Skeletal muscle satellite cell (primary cell): Measurements from ENCODE around the gene HP1BP3. TPM values are rescaled to one million over a fixed set of nuclear protein-coding genes. Genes with fewer than 3 reads are reported as not detected.
A peak's percentile ranks its signal among the peaks of the same experiment; 100 is the strongest.

ENCODE experiments used
- H3K27me3 ChIP-seq: 2 replicates; pipeline ENCODE4 v1.7.0; 2013; ENCODE audit warnings: low read length; ENCODE audit not compliant: control insufficient read depth, insufficient read depth
- H3K36me3 ChIP-seq: 2 replicates; pipeline ENCODE4 v1.7.0; 2013; ENCODE audit warnings: mild to moderate bottlenecking, control low read depth, low read length; ENCODE audit not compliant: insufficient read depth
- H3K4me1 ChIP-seq: 2 replicates; pipeline ENCODE4 v1.7.0; 2013; ENCODE audit warnings: low read length; ENCODE audit not compliant: control insufficient read depth, insufficient read depth
- H3K4me2 ChIP-seq: 2 replicates; pipeline ENCODE4 v1.7.0; 2013; ENCODE audit warnings: mild to moderate bottlenecking, low read length
- H3K4me3 ChIP-seq: 2 replicates; pipeline ENCODE4 v1.7.0; 2013; ENCODE audit warnings: low read length
- H3K9ac ChIP-seq: 2 replicates; pipeline ENCODE4 v1.7.0; 2013; ENCODE audit warnings: mild to moderate bottlenecking, low read depth, low read length, moderate library complexity
- H3K9me3 ChIP-seq: replicated peaks from 2 replicates; pipeline ENCODE4 v1.7.0; 2013; ENCODE audit warnings: mild to moderate bottlenecking, control low read depth, low read length
- total RNA-seq: library from RNA; depleted of rRNA; stranded (reverse); fragments of >200 nt; gene quantifications from 2 replicates; pipeline ENCODE4 v1.2.3, GENCODE V29; 2012; rRNA removed

The HP1BP3 gene
- total RNA-seq = 125 and 137 TPM in 2 replicates

- Histone ChIP-seq H3K4me1 (peaks cover 17% of the 10 kb centered on the region), H3K9me3 (no peaks in the 10 kb centered on the region), H3K4me3 (peak within 1 kb of the TSS; percentile 91)
These were observed at the start of gene HP1BP3 for GRCh38 chr1:20787029-20787839. Gene HP1BP3 (minus strand): TSS chr1:20787307. CDS start chr1:20780440, 6,867 bp downstream.

GRCh38 chr1:20836230-20836629 is 49.1 kb upstream of the HP1BP3 start:
- Histone ChIP-seq H3K4me2 (no peak overlapping the region), H3K36me3 (peaks cover 16% of the 10 kb centered on the region), H3K9ac (no peak overlapping the region), H3K27me3 (no peaks in the 10 kb centered on the region), H3K9me3 (no peaks in the 10 kb centered on the region), H3K4me1 (no peaks in the 10 kb centered on the region), H3K4me3 (no peak overlapping the region)

More at GRCh38 chr1:20787029-20787839, at the start of gene HP1BP3:
- H3K27me3 ChIP-seq = no peaks in the 10 kb centered on the region
- no peaks in the 10 kb centered on the region for H3K36me3 ChIP-seq
- peak within 1 kb of the TSS; percentile 97 for H3K9ac ChIP-seq
- H3K4me2 ChIP-seq = peak within 1 kb of the TSS; percentile 97

- Histone ChIP-seq H3K4me2 (no peak overlapping the region), H3K27me3 (no peaks in the 10 kb centered on the region), H3K9me3 (no peaks in the 10 kb centered on the region), H3K9ac (no peak overlapping the region), H3K4me3 (no peak overlapping the region), H3K36me3 (peaks cover 5% of the 10 kb centered on the region), H3K4me1 (peaks cover 11% of the 10 kb centered on the region)
These were observed 47.7 kb upstream of the HP1BP3 start for GRCh38 chr1:20834780-20835179.

DNA sequence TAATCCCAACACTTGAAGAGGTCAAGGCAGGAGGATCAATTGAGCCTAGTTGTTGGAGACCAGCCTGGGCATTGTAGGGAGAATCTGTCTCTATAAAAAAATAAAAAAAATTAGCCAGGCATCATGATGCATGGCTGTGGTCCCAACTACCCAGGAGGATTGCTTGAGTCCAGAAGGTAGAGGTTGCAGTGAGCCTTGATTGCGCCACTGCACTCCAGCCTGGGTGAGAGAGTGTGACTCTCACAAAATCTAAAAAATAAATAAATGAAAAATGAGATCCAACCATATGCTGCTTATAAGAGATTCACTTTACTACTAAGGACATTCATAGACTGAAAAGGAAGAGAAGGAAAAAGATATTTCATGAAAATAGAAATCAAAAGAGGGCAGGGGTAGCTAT is 47.1 kb upstream of the HP1BP3 start:
- Histone ChIP-seq H3K4me3 (no peak overlapping the region), H3K4me1 (peaks cover 17% of the 10 kb centered on the region), H3K27me3 (no peaks in the 10 kb centered on the region), H3K36me3 (no peaks in the 10 kb centered on the region), H3K4me2 (no peak overlapping the region), H3K9me3 (no peaks in the 10 kb centered on the region), H3K9ac (no peak overlapping the region)

- H3K27me3 ChIP-seq = no peaks in the 10 kb centered on the region
- H3K9ac ChIP-seq = no peak overlapping the region
- H3K4me1 ChIP-seq = peaks cover 19% of the 10 kb centered on the region
- H3K4me3 ChIP-seq = no peak overlapping the region
- no peak overlapping the region for H3K4me2 ChIP-seq
- H3K9me3 ChIP-seq = no peaks in the 10 kb centered on the region
- peaks cover 18% of the 10 kb centered on the region for H3K36me3 ChIP-seq
These were observed 43.3 kb upstream of the HP1BP3 start for GRCh38 chr1:20830378-20830777.

- H3K9ac ChIP-seq = no peak overlapping the region
These were observed 42.8 kb upstream of the HP1BP3 start for GRCh38 chr1:20829946-20830345.

GRCh38 chr1:20829531-20829930 is 42.4 kb upstream of the HP1BP3 start:
- H3K9me3 ChIP-seq = no peaks in the 10 kb centered on the region
- H3K36me3 ChIP-seq = peaks cover 20% of the 10 kb centered on the region
- H3K9ac ChIP-seq = no peak overlapping the region
- no peaks in the 10 kb centered on the region for H3K27me3 ChIP-seq
- H3K4me1 ChIP-seq = peaks cover 19% of the 10 kb centered on the region
- no peak overlapping the region for H3K4me2 ChIP-seq
- no peak overlapping the region for H3K4me3 ChIP-seq

More at GRCh38 chr1:20829946-20830345, 42.8 kb upstream of the HP1BP3 start:
- Histone ChIP-seq H3K36me3 (peaks cover 18% of the 10 kb centered on the region), H3K4me3 (no peak overlapping the region), H3K4me1 (peaks cover 19% of the 10 kb centered on the region), H3K9me3 (no peaks in the 10 kb centered on the region), H3K4me2 (no peak overlapping the region), H3K27me3 (no peaks in the 10 kb centered on the region)

DNA sequence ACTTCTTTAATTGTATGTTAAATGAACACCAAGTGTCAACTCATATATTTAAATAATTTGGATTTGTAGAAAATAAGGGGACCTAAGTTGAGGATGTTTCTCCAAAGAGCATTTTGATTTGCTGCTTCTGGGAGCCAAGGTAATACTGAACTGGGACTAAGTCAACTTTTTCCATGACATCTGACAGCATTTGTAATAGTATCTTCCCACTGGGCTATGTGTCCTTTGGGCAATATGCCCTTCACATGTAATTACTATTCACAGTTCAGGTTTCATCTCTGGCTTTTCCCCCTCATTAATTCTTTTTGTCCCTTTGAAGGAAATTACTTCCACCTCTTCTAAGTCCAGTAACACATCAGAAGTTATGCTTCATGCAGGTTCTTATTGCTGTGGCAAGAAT is 36.7 kb upstream of the HP1BP3 start:
- H3K36me3 ChIP-seq = peaks cover 36% of the 10 kb centered on the region
- H3K27me3 ChIP-seq = no peaks in the 10 kb centered on the region
- H3K4me1 ChIP-seq = no peaks in the 10 kb centered on the region
- no peak overlapping the region for H3K4me2 ChIP-seq
- no peak overlapping the region for H3K4me3 ChIP-seq
- no peaks in the 10 kb centered on the region for H3K9me3 ChIP-seq
- no peak overlapping the region for H3K9ac ChIP-seq

- H3K36me3 ChIP-seq = peaks cover 26% of the 10 kb centered on the region
- H3K9me3 ChIP-seq = no peaks in the 10 kb centered on the region
- H3K9ac ChIP-seq = no peak overlapping the region
- H3K4me2 ChIP-seq = no peak overlapping the region
- H3K27me3 ChIP-seq = no peaks in the 10 kb centered on the region
- no peak overlapping the region for H3K4me3 ChIP-seq
- no peaks in the 10 kb centered on the region for H3K4me1 ChIP-seq
These were observed 34.4 kb upstream of the HP1BP3 start for GRCh38 chr1:20821466-20821865.

GRCh38 chr1:20819818-20820217 is 32.7 kb upstream of the HP1BP3 start:
- H3K4me2 ChIP-seq = no peak overlapping the region
- H3K27me3 ChIP-seq = no peaks in the 10 kb centered on the region
- H3K9me3 ChIP-seq = no peaks in the 10 kb centered on the region
- no peaks in the 10 kb centered on the region for H3K4me1 ChIP-seq
- no peak overlapping the region for H3K9ac ChIP-seq
- peaks cover 26% of the 10 kb centered on the region for H3K36me3 ChIP-seq
- no peak overlapping the region for H3K4me3 ChIP-seq

GRCh38 chr1:20814534-20814871 is 27.4 kb upstream of the HP1BP3 start:
- Histone ChIP-seq H3K4me1 (peaks cover 5% of the 10 kb centered on the region), H3K36me3 (peaks cover 18% of the 10 kb centered on the region), H3K4me3 (no peak overlapping the region), H3K9me3 (no peaks in the 10 kb centered on the region), H3K27me3 (no peaks in the 10 kb centered on the region), H3K9ac (no peak overlapping the region), H3K4me2 (no peak overlapping the region)

- peaks cover 23% of the 10 kb centered on the region for H3K36me3 ChIP-seq
- no peak overlapping the region for H3K4me3 ChIP-seq
These were observed 24.8 kb upstream of the HP1BP3 start for GRCh38 chr1:20811916-20812315.

More at GRCh38 chr1:20811916-20812315, 24.8 kb upstream of the HP1BP3 start:
- no peaks in the 10 kb centered on the region for H3K27me3 ChIP-seq
- peaks cover 5% of the 10 kb centered on the region for H3K4me1 ChIP-seq
- H3K9ac ChIP-seq = no peak overlapping the region
- H3K9me3 ChIP-seq = no peaks in the 10 kb centered on the region
- H3K4me2 ChIP-seq = no peak overlapping the region
